DND-41 (cell line): Measurements from ENCODE around the gene MEF2D.

ENCODE experiments used
- CTCF ChIP-seq: IDR thresholded peaks from 2 replicates; pipeline ENCODE4 v1.5.1; 2012; ENCODE audit warnings: borderline replicate concordance, low read length, moderate library complexity, mild to moderate bottlenecking; ENCODE audit not compliant: poor library complexity, severe bottlenecking; ENCODE audit errors: extremely low read depth
- EZH2 ChIP-seq: IDR thresholded peaks from 3 replicates; pipeline ENCODE4 v1.6.1; 2012; ENCODE audit warnings: borderline replicate concordance, low read depth, mild to moderate bottlenecking, moderate library complexity, low read length, inconsistent platforms; ENCODE audit not compliant: severe bottlenecking

- no peak for TF ChIP-seq CTCF
- TF ChIP-seq EZH2, result no peak
Measured at GRCh38 chr1:156505679-156506298, 5.2 kb upstream of the MEF2D start.
